HCT116 (cell line): ENCODE data around the gene EEF1G. TPM values are rescaled to one million over a fixed set of nuclear protein-coding genes. Genes with fewer than 3 reads are reported as not detected.

Source experiments
- ATAC-seq: fragments of 200-7000 bp; cut with Tn5 transposase; 2 replicates; pipeline ENCODE4 v1.9.1; 2020; ENCODE audit warnings: mild to moderate bottlenecking, moderate library complexity
- BruUV-seq: library from RNA; stranded (reverse); fragments of 400-500 nt; replicated peaks from 2 replicates; lab custom pipeline; 2021; lab: Mats Ljungman, UMichigan
- CTCF ChIA-PET: fragments of 300-600 bp; sonication (Branson Sonifier 250); formaldehyde crosslinking; loops from one replicate; lab custom pipeline; 2021; ENCODE audit warnings: antibody characterized with exemption; lab: Charles Lee
- POLR2A ChIA-PET: fragments of 300-600, 350-600 bp; sonication (Branson Sonifier 250); formaldehyde crosslinking; loops from one replicate; lab custom pipeline; 2021; ENCODE audit warnings: antibody characterized with exemption; lab: Charles Lee
- RAD21 ChIA-PET, 2 experiments: fragments of 300-600 bp; sonication (Branson Sonifier 250); formaldehyde crosslinking; loops; one replicate each; lab custom pipeline; 2023; ENCODE audit warnings: low total read pairs in 2 of 2; ENCODE audit not compliant: uncharacterized antibody in 2 of 2, unreplicated experiment in 2 of 2, low non-redundant PET in 1 of 2; lab: Charles Lee
- DNase-seq: peaks from one replicate; pipeline ENCODE4 v3.0.0-alpha.2; 2010; ENCODE audit warnings: low read depth, low spot score
- H2AFZ ChIP-seq: fragments of 200-600 bp; shearing (Covaris generic), sonication (generic); 2 replicates; pipeline ENCODE4 v1.6.1; 2017; ENCODE audit warnings: low read depth, mixed run types, mixed read lengths, antibody characterized with exemption, low read length; ENCODE audit not compliant: poor library complexity, severe bottlenecking
- H3K27ac ChIP-seq: 2 replicates; pipeline ENCODE4 v1.5.1; 2012; ENCODE audit warnings: low read depth, low read length
- H3K27me3 ChIP-seq: fragments of 200-600 bp; sonication (generic); 2 replicates; pipeline ENCODE4 v1.6.1; 2016; ENCODE audit warnings: mixed run types, low read length, mixed read lengths; ENCODE audit not compliant: insufficient read depth
- H3K36me3 ChIP-seq, 2 experiments: fragments of 200-500 bp in 1 of 2; fragments of 200-600 bp in 1 of 2; sonication (Bioruptor generic) in 1 of 2; sonication (generic) in 1 of 2; 2 replicates each; pipeline versions ENCODE4 v1.5.1 to v1.6.1; 2014 to 2016; ENCODE audit warnings: low read length in 2 of 2, inconsistent platforms in 1 of 2, mixed read lengths in 1 of 2, mixed run types in 1 of 2; ENCODE audit not compliant: insufficient read depth in 2 of 2, control insufficient read depth in 1 of 2
- H3K4me1 ChIP-seq, 2 experiments: fragments of 200-600 bp in 1 of 2; sonication (generic) in 1 of 2; 2 replicates each; pipeline versions ENCODE4 v1.5.1 to v1.6.1; 2012 to 2017; ENCODE audit warnings: low read length in 2 of 2, inconsistent platforms in 1 of 2, mild to moderate bottlenecking in 1 of 2, mixed read lengths in 1 of 2, mixed run types in 1 of 2, moderate library complexity in 1 of 2; ENCODE audit not compliant: insufficient read depth in 2 of 2, control insufficient read depth in 1 of 2
- H3K4me2 ChIP-seq: fragments of 200-600 bp; sonication (generic); 2 replicates; pipeline ENCODE4 v1.6.1; 2017; ENCODE audit warnings: mixed run types, low read length, mixed read lengths
- H3K4me3 ChIP-seq, 2 experiments: fragments of 200-600 bp in 1 of 2; sonication (generic) in 1 of 2; replicated peaks in 1 of 2; 2 replicates each; pipeline ENCODE4 v1.5.1; 2011 to 2016; ENCODE audit warnings: low read length in 2 of 2, control low read depth in 1 of 2, low read depth in 1 of 2, mild to moderate bottlenecking in 1 of 2, mixed read lengths in 1 of 2, mixed run types in 1 of 2
- H3K79me2 ChIP-seq: fragments of 200-600 bp; sonication (generic); 2 replicates; pipeline ENCODE4 v1.6.1; 2017; ENCODE audit warnings: mild to moderate bottlenecking, mixed run types, low read length, moderate library complexity, mixed read lengths; ENCODE audit not compliant: insufficient read depth
- H3K9ac ChIP-seq: fragments of 200-600 bp; sonication (generic); 2 replicates; pipeline ENCODE4 v1.6.1; 2016; ENCODE audit warnings: low read length, mixed read lengths
- H3K9me2 ChIP-seq: fragments of 200-600 bp; sonication (generic), shearing (Covaris generic); 2 replicates; pipeline ENCODE4 v1.6.1; 2017; ENCODE audit warnings: mixed run types, mild to moderate bottlenecking, moderate library complexity; ENCODE audit not compliant: insufficient read depth
- H3K9me3 ChIP-seq, 2 experiments: fragments of 200-500 bp in 1 of 2; fragments of 200-600 bp in 1 of 2; sonication (Bioruptor generic) in 1 of 2; sonication (generic) in 1 of 2; 2 replicates each; pipeline ENCODE4 v1.6.1; 2014 to 2017; ENCODE audit warnings: low read length in 2 of 2, mixed read lengths in 2 of 2, inconsistent platforms in 1 of 2, low read depth in 1 of 2, mild to moderate bottlenecking in 1 of 2, mixed run types in 1 of 2, moderate library complexity in 1 of 2; ENCODE audit not compliant: control insufficient read depth in 1 of 2, insufficient read depth in 1 of 2
- H4K20me1 ChIP-seq: fragments of 200-600 bp; sonication (generic), shearing (Covaris generic); 2 replicates; pipeline ENCODE4 v1.6.1; 2017; ENCODE audit warnings: mixed run types, mild to moderate bottlenecking, moderate library complexity; ENCODE audit not compliant: insufficient read depth
- ATF3 ChIP-seq: IDR thresholded peaks from 2 replicates; pipeline ENCODE4 v1.6.1; 2012
- CBX3 ChIP-seq: IDR thresholded peaks from 2 replicates; pipeline ENCODE4 v1.6.1; 2012; ENCODE audit warnings: low read depth
- CEBPB ChIP-seq: IDR thresholded peaks from 2 replicates; pipeline ENCODE4 v1.6.1; 2012; ENCODE audit warnings: low read depth
- EGR1 ChIP-seq: IDR thresholded peaks from 2 replicates; pipeline ENCODE4 v1.6.1; 2012; ENCODE audit warnings: low read depth
- ELF1 ChIP-seq: IDR thresholded peaks from 2 replicates; pipeline ENCODE4 v1.6.1; 2012; ENCODE audit warnings: low read depth, borderline replicate concordance
- EZH2 ChIP-seq: fragments of 200-600 bp; sonication (generic); IDR thresholded peaks from 2 replicates; pipeline ENCODE4 v1.6.1; 2017; ENCODE audit warnings: antibody characterized with exemption, mixed run types
- EZH2phosphoT487 ChIP-seq: fragments of 200-600 bp; IDR thresholded peaks from 2 replicates; pipeline ENCODE4 v1.6.1; 2018; ENCODE audit warnings: antibody characterized with exemption, borderline replicate concordance
- FOSL1 ChIP-seq: IDR thresholded peaks from 2 replicates; pipeline ENCODE4 v1.6.1; 2012; ENCODE audit warnings: low read depth
- JUND ChIP-seq: IDR thresholded peaks from 2 replicates; pipeline ENCODE4 v1.6.1; 2012
- MAX ChIP-seq: IDR thresholded peaks from 2 replicates; pipeline ENCODE4 v1.6.1; 2012
- RAD21 ChIP-seq: IDR thresholded peaks from 2 replicates; pipeline ENCODE4 v1.6.1; 2012; ENCODE audit warnings: low read depth, mild to moderate bottlenecking
- REST ChIP-seq: IDR thresholded peaks from 2 replicates; pipeline ENCODE4 v1.6.1; 2012; ENCODE audit warnings: low read depth
- SIN3A ChIP-seq: IDR thresholded peaks from 2 replicates; pipeline ENCODE4 v1.6.1; 2012; ENCODE audit warnings: low read depth
- SP1 ChIP-seq: IDR thresholded peaks from 2 replicates; pipeline ENCODE4 v1.6.1; 2012; ENCODE audit warnings: low read depth
- SRF ChIP-seq: IDR thresholded peaks from 2 replicates; pipeline ENCODE4 v1.6.1; 2012; ENCODE audit warnings: low read depth
- TCF7L2 ChIP-seq: IDR thresholded peaks from 2 replicates; pipeline ENCODE4 v1.7.0; 2011; ENCODE audit warnings: borderline replicate concordance, inconsistent platforms; ENCODE audit not compliant: insufficient read depth, insufficient read length; ENCODE audit errors: extremely low read depth
- YY1 ChIP-seq: IDR thresholded peaks from 2 replicates; pipeline ENCODE4 v1.6.1; 2011; ENCODE audit warnings: low read length, low read depth, moderate library complexity, mild to moderate bottlenecking; ENCODE audit not compliant: insufficient replicate concordance; ENCODE audit errors: extremely low read depth
- ZBTB33 ChIP-seq: IDR thresholded peaks from 2 replicates; pipeline ENCODE4 v1.6.1; 2011; ENCODE audit warnings: mild to moderate bottlenecking, low read length, moderate library complexity; ENCODE audit not compliant: insufficient replicate concordance; ENCODE audit errors: extremely low read depth
- ZFX ChIP-seq: fragments of 450-650 bp; IDR thresholded peaks from 2 replicates; pipeline ENCODE4 v1.6.1; 2017
- ZNF274 ChIP-seq: fragments of 200-500 bp; sonication (Bioruptor generic); IDR thresholded peaks from 2 replicates; pipeline ENCODE4 v1.6.1; 2014; ENCODE audit warnings: mild to moderate bottlenecking, low read depth, low read length, inconsistent platforms
- intact Hi-C: fragments of 100-400 bp; cut with micrococcal nuclease; formaldehyde crosslinking; loops from 2 replicates; pipeline ENCODE4 v1.10.0; 2022
- total RNA-seq: library from RNA; stranded (reverse); gene quantifications from one replicate; pipeline ENCODE4 v1.2.1, GENCODE V29; 2021; ENCODE audit not compliant: unreplicated experiment

EEF1G gene
- total RNA-seq, 1 experiment from 2014 or later, result 1,901 TPM

- intact Hi-C loops, result loop anchor here (1.0 to 5.0 kb wide), 3 partner anchors 10 to 81 kb away; partner anchors contain the start of genes INTS5, LBHD1, MTA2 and UQCC3
- Histone ChIP-seq H3K27ac (peak within 1 kb of the TSS; percentile 77), H3K4me1 (peaks cover 21 to 36% of the 10 kb centered on the region in 2 experiments), H3K9me2 (no peaks in the 10 kb centered on the region), H3K79me2 (peaks cover 56% of the 10 kb centered on the region), H3K4me2 (peak within 1 kb of the TSS; percentile 86), H3K4me3 (peak within 1 kb of the TSS; percentile 78 to 97), H3K9me3 (no peaks in the 10 kb centered on the region), H3K9ac (peak within 1 kb of the TSS; percentile 88), H2AFZ (no peak within 1 kb of the TSS), H3K27me3 (no peaks in the 10 kb centered on the region), H4K20me1 (no peaks in the 10 kb centered on the region), H3K36me3 (peaks cover 39 to 51% of the 10 kb centered on the region in 2 experiments)
- ChIA-PET CTCF (interaction anchor here (0.8 to 2.9 kb wide), 17 partner anchors 8 to 249 kb away, joined by 3 to 20 read pairs (median 4); partner anchors contain the start of genes B3GAT3, C11orf98, CSKMT and EEF1G), RAD21 (interaction anchor here (0.5 to 1.5 kb wide), 6 partner anchors 8 to 196 kb away, joined by 3 to 6 read pairs (median 4); partner anchors contain the start of genes EEF1G (in 2 of the 2), MTA2 (in 1 of the 2) and ZBTB3 (in 1 of the 2)), POLR2A (interaction anchor here (0.7 to 3.6 kb wide), 34 partner anchors 11 to 264 kb away, joined by 3 to 52 read pairs (median 5); partner anchors contain the start of genes B3GAT3, C11orf98, CSKMT and EEF1G)
- no TSS peak for BruUV-seq
- ATAC-seq (peak; percentile 90), DNase-seq (peak; percentile 99)
- TF ChIP-seq CEBPB (no peak), ZFX (peak; percentile 28; the same call in 1 of the 2 replicates), FOSL1 (no peak), ELF1 (no peak), REST (no peak), EZH2 (no peak), EGR1 (no peak), SIN3A (no peak), MAX (no peak), RAD21 (no peak), YY1 (peak; percentile 77), SP1 (no peak), JUND (no peak), TCF7L2 (peak; percentile 57), SRF (no peak), ATF3 (no peak), CBX3 (no peak), ZNF274 (no peak), EZH2phosphoT487 (no peak), ZBTB33 (peak; percentile 67)
Observed at GRCh38 chr11:62591448-62592145, 17.9 kb upstream of the EEF1G start, which contains the start of gene TUT1. TSS of gene TUT1 (minus strand) at chr11:62591523. CDS start at chr11:62591485, 38 bp downstream.
